Measurements from ENCODE around the gene GABBR2. TPM values are rescaled to one million over a fixed set of nuclear protein-coding genes. Genes with fewer than 3 reads are reported as not detected.

Gene GABBR2
- total and polyA plus RNA-seq, 9 of the 15 experiments (the other 6 are each of a cell fraction or from before 2014, with no cell fraction given) = 0.15 to 1.9 (median 0.32) TPM

- no peak for TF ChIP-seq ZBTB11 (CRISPR knock-in tag; IDR thresholded peaks at IDR 0.05)
- TF ChIP-seq RB1 (IDR thresholded peaks at IDR 0.05; ENCODE audit: low read depth) = no peak
- no peak for TF ChIP-seq ZNF511 (CRISPR knock-in tag; IDR thresholded peaks at IDR 0.05)
- no peak for TF ChIP-seq ESRRB (CRISPR knock-in tag; IDR thresholded peaks at IDR 0.05; ENCODE audit: borderline replicate concordance)
- TF ChIP-seq MBD1 (CRISPR knock-in tag; IDR thresholded peaks at IDR 0.05) = no peak
- TF ChIP-seq ZNF274 (IDR thresholded peaks at IDR 0.05; ENCODE audit: borderline replicate concordance, low read depth, low read length) = no peak
- TF ChIP-seq SRSF3 (IDR thresholded peaks at IDR 0.05; ENCODE audit: insufficient read depth, low read length) = no peak
- TF ChIP-seq HNRNPL (IDR thresholded peaks at IDR 0.05; ENCODE audit: low read depth, low read length) = no peak
- no peak for TF ChIP-seq CBX5 (IDR thresholded peaks at IDR 0.05; ENCODE audit: borderline replicate concordance, low read depth)
- TF ChIP-seq MAFF (IDR thresholded peaks at IDR 0.05; ENCODE audit: low read length) = no peak; the same call in 1 of the 2 replicates
- no peak for TF ChIP-seq ELF2 (CRISPR knock-in tag; IDR thresholded peaks at IDR 0.05)
- no peak for TF ChIP-seq KLF10 (CRISPR knock-in tag; IDR thresholded peaks at IDR 0.05)
- TF ChIP-seq ZNF175 (CRISPR knock-in tag; IDR thresholded peaks at IDR 0.05; ENCODE audit: low read depth) = no peak
- TF ChIP-seq LCOR (CRISPR knock-in tag; IDR thresholded peaks at IDR 0.05) = no peak
- no peak for TF ChIP-seq YBX1 (IDR thresholded peaks at IDR 0.05)
- TF ChIP-seq MEF2D (tag; conservative IDR thresholded peaks at IDR 0.05; ENCODE audit: low read depth) = 0 out of 2 replicates have a peak, but pooled peaks have one; percentile 48
- no peak for TF ChIP-seq ZNF518B (CRISPR knock-in tag; IDR thresholded peaks at IDR 0.05)
- TF ChIP-seq CREBBP (IDR thresholded peaks at IDR 0.05; ENCODE audit: low read depth, low read length) = no peak
Measured at GRCh38 chr9:98576354-98576753, 132.4 kb downstream of the GABBR2 start (continued).

All from K562 (cell line).